ENCODE data around the gene DGKI. TPM values are rescaled to one million over a fixed set of nuclear protein-coding genes. Genes with fewer than 3 reads are reported as not detected.

Gene DGKI
- total and polyA plus RNA-seq, 2 donors, result 1.8 to 13.3 TPM

DNA sequence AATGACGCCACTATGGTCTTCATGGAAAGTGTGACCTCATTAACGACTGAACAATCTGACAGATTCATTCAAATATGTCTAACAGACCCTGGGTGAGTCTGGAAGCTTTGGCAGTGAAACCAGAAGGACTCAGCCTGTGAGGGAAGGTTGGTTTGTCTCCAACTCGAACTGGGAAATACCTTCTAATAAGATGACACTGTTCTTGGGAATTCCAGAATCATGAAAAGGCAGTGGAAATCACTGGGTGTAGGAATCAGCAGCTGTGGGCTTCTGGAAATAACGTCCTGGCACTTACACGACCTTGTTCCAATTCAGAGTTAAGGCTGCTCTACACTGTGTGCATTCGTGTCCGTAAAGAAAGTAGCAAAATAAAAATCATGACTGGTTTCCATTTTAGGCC, 75.1 kb downstream of the DGKI start:
- Histone ChIP-seq H3K4me3 (ENCODE audit: low read depth, low read length) (no peak overlapping the region), H3K27ac (ENCODE audit: low read depth) (no peak overlapping the region), H3K36me3 (ENCODE audit: insufficient read depth) (no peaks in the 10 kb centered on the region), H3K4me1 (ENCODE audit: insufficient read depth) (no peaks in the 10 kb centered on the region)
- WGBS, result 85% methylated on average over 7 of the region's 7 CpGs
- DNase-seq (ENCODE audit: extremely low spot score), result no peak

DNA sequence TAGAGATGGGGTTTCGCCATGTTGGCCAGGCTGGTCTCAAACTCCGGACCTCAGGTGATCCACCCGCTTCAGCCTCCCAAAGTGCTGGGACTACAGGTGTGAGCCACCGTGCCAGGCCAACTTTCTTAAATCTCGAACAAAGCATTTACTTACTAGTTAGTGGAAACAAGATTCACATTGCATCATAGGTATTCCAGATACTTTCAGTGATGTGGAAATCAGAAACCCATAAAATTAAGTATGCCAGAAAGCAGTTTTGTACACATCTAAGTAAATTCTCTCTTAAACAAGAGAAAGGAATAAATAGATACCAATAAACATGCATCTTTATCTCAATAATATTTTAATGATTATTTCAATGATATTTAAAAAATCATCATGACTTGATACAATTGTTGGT, 75.5 kb downstream of the DGKI start:
- Histone ChIP-seq H3K36me3 (ENCODE audit: insufficient read depth) (no peaks in the 10 kb centered on the region), H3K4me1 (ENCODE audit: insufficient read depth) (no peaks in the 10 kb centered on the region), H3K4me3 (ENCODE audit: low read depth, low read length) (no peak overlapping the region), H3K27ac (ENCODE audit: low read depth) (no peak overlapping the region)
- 97% methylated on average over 5 of the region's 5 CpGs for WGBS
- no peak for DNase-seq (ENCODE audit: extremely low spot score)

GRCh38 chr7:137768366-137768765, 78.4 kb downstream of the DGKI start:
- H3K4me1 ChIP-seq (ENCODE audit: insufficient read depth), result no peaks in the 10 kb centered on the region
- H3K4me3 ChIP-seq (ENCODE audit: low read depth, low read length), result no peak overlapping the region
- H3K27ac ChIP-seq (ENCODE audit: low read depth), result no peak overlapping the region
- WGBS, result 35% methylated on average over 6 of the region's 6 CpGs
- no peaks in the 10 kb centered on the region for H3K36me3 ChIP-seq (ENCODE audit: insufficient read depth)
- DNase-seq (ENCODE audit: extremely low spot score), result no peak

DNA sequence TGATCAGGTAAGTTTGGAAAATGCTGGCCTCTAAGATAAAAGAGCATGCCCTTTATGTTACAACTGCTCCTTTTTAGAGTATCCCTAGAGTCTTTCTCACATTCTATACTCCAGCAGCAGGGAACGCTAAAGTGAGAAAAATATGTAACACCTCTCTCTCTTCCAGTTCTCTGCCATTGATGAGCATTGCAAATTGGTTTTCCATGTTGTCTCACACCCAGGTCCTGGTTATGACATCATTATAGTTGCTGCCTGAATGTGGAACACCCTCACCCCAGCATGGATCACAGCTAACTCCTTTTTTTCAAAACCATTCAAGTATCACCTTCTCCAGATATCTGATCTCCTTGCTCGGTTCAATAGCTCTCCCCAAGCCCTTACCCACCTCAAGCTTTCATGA, 84.4 kb downstream of the DGKI start:
- no peaks in the 10 kb centered on the region for H3K4me1 ChIP-seq (ENCODE audit: insufficient read depth)
- WGBS, result 91% methylated on average over 2 of the region's 2 CpGs
- DNase-seq (ENCODE audit: extremely low spot score), result no peak
- no peaks in the 10 kb centered on the region for H3K36me3 ChIP-seq (ENCODE audit: insufficient read depth)
- H3K27ac ChIP-seq (ENCODE audit: low read depth), result no peak overlapping the region
- H3K4me3 ChIP-seq (ENCODE audit: low read depth, low read length), result no peak overlapping the region

DNA sequence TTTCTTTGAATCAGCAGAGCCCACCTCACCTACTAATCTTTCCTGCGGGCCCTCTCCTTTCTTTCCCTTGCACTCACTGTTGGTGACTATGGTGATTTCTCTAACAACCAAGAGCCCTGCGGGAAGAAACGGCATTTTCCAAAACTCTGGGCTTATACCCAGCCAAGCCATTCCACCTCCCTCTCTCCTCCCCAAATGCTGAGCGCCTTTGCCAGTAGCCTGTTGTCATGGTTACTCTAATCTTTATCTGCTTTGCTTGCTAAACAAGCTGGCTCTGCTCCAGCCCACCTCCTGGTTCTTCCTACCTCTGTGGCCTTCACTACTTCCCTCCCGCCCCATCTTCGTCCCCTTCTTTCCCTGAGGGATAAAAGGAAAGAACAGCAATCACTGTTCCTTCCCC, 86.7 kb downstream of the DGKI start:
- Histone ChIP-seq H3K36me3 (ENCODE audit: insufficient read depth) (no peaks in the 10 kb centered on the region), H3K27ac (ENCODE audit: low read depth) (no peak overlapping the region), H3K4me1 (ENCODE audit: insufficient read depth) (no peaks in the 10 kb centered on the region), H3K4me3 (ENCODE audit: low read depth, low read length) (no peak overlapping the region)
- 48% methylated on average over 6 of the region's 6 CpGs for WGBS
- no peak for DNase-seq (ENCODE audit: extremely low spot score)

GRCh38 chr7:137757146-137757925, 89.4 kb downstream of the DGKI start:
- Histone ChIP-seq H3K4me1 (ENCODE audit: insufficient read depth) (no peaks in the 10 kb centered on the region), H3K4me3 (ENCODE audit: low read depth, low read length) (no peak overlapping the region), H3K27ac (ENCODE audit: low read depth) (no peak overlapping the region), H3K36me3 (ENCODE audit: insufficient read depth) (no peaks in the 10 kb centered on the region)
- WGBS, result 82% methylated on average over 10 of the region's 10 CpGs
- no peak for DNase-seq (ENCODE audit: extremely low spot score)

- no peaks in the 10 kb centered on the region for H3K4me1 ChIP-seq (ENCODE audit: insufficient read depth)
These were observed 90.7 kb downstream of the DGKI start for GRCh38 chr7:137755846-137756651.

DNA sequence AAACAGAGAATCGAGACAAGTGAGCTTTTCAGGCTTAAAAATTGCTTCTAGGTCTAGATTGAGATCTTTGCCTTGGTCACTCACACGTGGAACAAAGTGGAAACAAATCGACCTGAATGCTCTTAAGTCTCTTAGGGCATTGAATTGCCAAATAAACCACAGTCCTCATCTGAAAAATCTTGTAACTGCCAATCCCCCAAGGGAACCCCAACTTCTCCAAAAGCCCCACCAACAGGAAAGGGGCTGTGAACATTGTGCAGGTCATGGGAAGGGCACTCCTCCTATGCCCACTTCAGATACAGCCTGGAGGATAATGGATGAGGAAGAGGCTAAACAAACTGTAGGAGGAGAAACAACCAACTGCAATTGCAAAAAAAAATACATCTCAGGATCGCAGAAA, 91.3 kb downstream of the DGKI start:
- no peaks in the 10 kb centered on the region for H3K36me3 ChIP-seq (ENCODE audit: insufficient read depth)
- no peak overlapping the region for H3K4me3 ChIP-seq (ENCODE audit: low read depth, low read length)
- DNase-seq (ENCODE audit: extremely low spot score), result no peak
- no peaks in the 10 kb centered on the region for H3K4me1 ChIP-seq (ENCODE audit: insufficient read depth)
- no peak overlapping the region for H3K27ac ChIP-seq (ENCODE audit: low read depth)
- 68% methylated on average over 4 of the region's 4 CpGs for WGBS

More at GRCh38 chr7:137755846-137756651, 90.7 kb downstream of the DGKI start:
- no peak for DNase-seq (ENCODE audit: extremely low spot score)
- WGBS, result 53% methylated on average over 5 of the region's 5 CpGs
- Histone ChIP-seq H3K36me3 (ENCODE audit: insufficient read depth) (no peaks in the 10 kb centered on the region), H3K27ac (ENCODE audit: low read depth) (no peak overlapping the region), H3K4me3 (ENCODE audit: low read depth, low read length) (no peak overlapping the region)

DNA sequence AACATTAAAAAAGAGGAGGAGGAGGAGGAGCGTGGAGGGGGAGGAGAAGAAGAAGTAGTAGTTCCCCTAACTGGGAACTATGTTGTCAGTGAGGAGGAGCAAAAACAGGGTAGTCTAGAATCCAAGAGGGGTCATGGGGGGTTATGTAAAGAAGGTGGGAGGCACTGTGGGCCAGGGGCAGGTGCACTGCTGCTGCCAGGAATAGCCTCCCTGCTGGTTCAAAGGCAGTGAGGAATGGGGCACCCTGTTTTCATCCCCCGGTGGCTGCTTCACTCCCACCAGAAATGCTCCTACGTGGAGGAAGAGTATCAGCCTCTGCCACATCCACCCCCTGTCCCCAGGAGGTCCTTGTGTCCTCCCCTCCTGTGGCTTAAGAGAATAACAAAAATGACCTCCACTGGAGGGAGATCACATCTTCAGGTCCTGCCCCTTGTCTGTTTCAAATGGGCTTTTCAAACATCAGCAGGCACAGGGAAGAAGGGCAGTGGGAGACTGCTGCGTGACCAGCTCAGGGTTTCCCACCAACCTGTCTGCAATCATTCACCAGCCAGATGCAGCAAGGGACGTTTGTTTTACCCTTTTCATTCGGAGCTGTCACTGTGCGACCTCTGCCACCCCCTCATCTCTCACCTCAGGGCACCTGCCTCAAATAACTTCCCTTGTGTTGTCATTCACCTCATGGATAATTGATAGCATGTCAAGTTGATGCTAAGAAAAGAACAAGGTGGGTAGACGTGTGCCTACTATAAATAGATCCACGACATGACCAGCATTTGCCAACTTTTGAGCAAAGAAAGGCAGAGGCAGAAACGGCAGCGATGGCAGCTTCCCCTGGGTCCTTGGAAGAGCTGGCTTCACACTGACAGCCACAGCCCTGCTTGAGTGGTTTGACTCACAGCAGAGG, 92.6 kb downstream of the DGKI start:
- WGBS, result 32% methylated on average over 11 of the region's 11 CpGs
- Histone ChIP-seq H3K4me1 (ENCODE audit: insufficient read depth) (no peaks in the 10 kb centered on the region), H3K4me3 (ENCODE audit: low read depth, low read length) (no peak overlapping the region), H3K36me3 (ENCODE audit: insufficient read depth) (no peaks in the 10 kb centered on the region), H3K27ac (ENCODE audit: low read depth) (no peak overlapping the region)
- DNase-seq (ENCODE audit: extremely low spot score), result no peak

DNA sequence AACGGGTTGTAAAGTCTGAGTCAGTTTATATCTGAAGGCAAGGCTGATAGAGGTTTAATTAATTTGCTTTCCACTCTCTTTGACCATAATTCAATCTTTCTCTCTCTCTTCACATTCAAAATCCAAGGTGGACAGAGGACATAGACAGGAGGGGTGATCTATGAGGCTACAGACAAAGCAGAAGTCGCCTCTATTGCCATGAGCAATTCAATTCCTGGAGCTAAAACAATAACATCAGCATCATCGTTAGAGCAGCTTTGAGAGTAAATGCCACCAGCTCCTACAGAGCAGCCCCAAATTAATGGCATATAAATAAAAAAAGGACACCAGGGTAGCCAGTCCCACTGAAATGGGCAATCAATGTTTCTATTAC, 93.2 kb downstream of the DGKI start:
- H3K36me3 ChIP-seq (ENCODE audit: insufficient read depth), result no peaks in the 10 kb centered on the region
- no peak overlapping the region for H3K4me3 ChIP-seq (ENCODE audit: low read depth, low read length)
- 56% methylated on average over 3 of the region's 3 CpGs for WGBS
- H3K27ac ChIP-seq (ENCODE audit: low read depth), result no peak overlapping the region
- no peak for DNase-seq (ENCODE audit: extremely low spot score)
- no peaks in the 10 kb centered on the region for H3K4me1 ChIP-seq (ENCODE audit: insufficient read depth)

DNA sequence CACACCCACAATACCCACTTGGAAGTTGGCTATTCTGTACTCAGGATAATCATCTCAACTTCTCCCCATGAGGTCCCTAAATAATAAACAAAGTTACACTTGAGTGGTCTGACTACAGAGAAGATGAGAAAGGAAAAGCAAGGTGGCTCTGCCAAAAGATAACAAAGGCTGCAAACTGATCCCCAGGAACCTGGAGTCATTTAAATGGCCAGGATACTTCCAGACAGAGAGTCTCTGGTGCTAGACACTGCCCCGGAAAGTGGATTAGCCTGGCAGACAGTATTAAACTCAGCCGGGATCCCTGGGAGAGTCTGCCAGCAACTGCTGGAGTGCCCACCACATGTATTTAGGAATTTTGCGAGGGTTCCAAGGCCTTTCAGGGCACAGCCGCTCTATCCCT, 93.7 kb downstream of the DGKI start:
- no peak for DNase-seq (ENCODE audit: extremely low spot score)
- H3K27ac ChIP-seq (ENCODE audit: low read depth), result no peak overlapping the region
- H3K4me3 ChIP-seq (ENCODE audit: low read depth, low read length), result no peak overlapping the region
- WGBS, result 36% methylated on average over 4 of the region's 4 CpGs
- H3K4me1 ChIP-seq (ENCODE audit: insufficient read depth), result no peaks in the 10 kb centered on the region
- H3K36me3 ChIP-seq (ENCODE audit: insufficient read depth), result no peaks in the 10 kb centered on the region

DNA sequence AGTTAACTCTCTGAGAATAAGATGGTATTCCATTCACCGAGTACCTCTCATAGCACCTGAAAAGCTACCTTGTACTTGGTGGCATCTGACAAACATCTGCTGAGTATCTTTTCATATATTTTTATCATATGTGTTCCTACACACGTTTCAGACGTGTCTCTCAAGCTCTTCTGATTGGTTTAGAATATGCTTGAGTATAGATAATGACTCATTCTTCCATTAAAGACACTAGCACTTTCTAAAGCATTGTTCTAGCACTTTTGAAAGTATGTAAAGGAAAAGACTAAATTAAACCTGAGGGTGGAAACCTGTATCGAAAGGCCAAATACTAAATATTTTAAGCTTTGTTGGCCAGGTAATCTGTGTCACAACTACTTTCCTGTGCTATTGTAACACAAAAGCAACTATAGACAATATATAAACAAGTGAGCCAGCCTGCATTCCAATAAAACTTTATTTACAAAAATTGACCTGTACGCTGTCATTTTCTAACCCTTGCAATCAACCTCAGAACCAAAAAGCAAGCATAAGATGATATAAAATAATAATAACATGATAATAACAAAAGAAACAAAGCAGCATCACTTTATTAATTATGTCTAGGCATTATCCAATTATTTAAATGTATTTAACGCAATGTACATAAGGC, 95.3 kb downstream of the DGKI start:
- Histone ChIP-seq H3K4me3 (ENCODE audit: low read depth, low read length) (no peak overlapping the region), H3K36me3 (ENCODE audit: insufficient read depth) (no peaks in the 10 kb centered on the region), H3K27ac (ENCODE audit: low read depth) (no peak overlapping the region), H3K4me1 (ENCODE audit: insufficient read depth) (no peaks in the 10 kb centered on the region)
- DNase-seq (ENCODE audit: extremely low spot score), result no peak
- WGBS, result 90% methylated on average over 6 of the region's 6 CpGs

- WGBS, result 77% methylated on average over 7 of the region's 7 CpGs
- no peak for DNase-seq (ENCODE audit: extremely low spot score)
- Histone ChIP-seq H3K36me3 (ENCODE audit: insufficient read depth) (no peaks in the 10 kb centered on the region), H3K4me1 (ENCODE audit: insufficient read depth) (no peaks in the 10 kb centered on the region), H3K4me3 (ENCODE audit: low read depth, low read length) (no peak overlapping the region), H3K27ac (ENCODE audit: low read depth) (no peak overlapping the region)
These were observed 99.3 kb downstream of the DGKI start for GRCh38 chr7:137747359-137748031.

Data from urinary bladder (tissue), 4 donors.